Omental fat pad (tissue), 4 donors: ENCODE data around the gene C11orf97. TPM values are rescaled to one million over a fixed set of nuclear protein-coding genes. Genes with fewer than 3 reads are reported as not detected.

Experiments used
- ATAC-seq: fragments of 150-250 bp; one replicate; pipeline ENCODE4 v1.9.1; 2016; ENCODE audit warnings: mild to moderate bottlenecking, moderate library complexity; ENCODE audit not compliant: low FRiP score
- DNase-seq: peaks from one replicate; pipeline ENCODE4 v3.0.0-alpha.2; 2019; ENCODE audit warnings: low spot score
- total RNA-seq, 4 donors: library from RNA; depleted of rRNA; stranded (reverse); fragments of >200 nt; gene quantifications; one replicate each; pipeline ENCODE4 v1.1.0, GENCODE V29; 2016
- TF ChIP-seq, protein P1 (sequence below), 3 donors: fragments of 450-650 bp; IDR thresholded peaks; one replicate each; pipeline ENCODE4 v1.5.1; 2016 to 2017; ENCODE audit warnings: antibody characterized with exemption in 3 of 3, mild to moderate bottlenecking in 3 of 3, moderate library complexity in 2 of 3

Gene C11orf97
- total RNA-seq, 4 donors from 2014 or later: not detected

DNA sequence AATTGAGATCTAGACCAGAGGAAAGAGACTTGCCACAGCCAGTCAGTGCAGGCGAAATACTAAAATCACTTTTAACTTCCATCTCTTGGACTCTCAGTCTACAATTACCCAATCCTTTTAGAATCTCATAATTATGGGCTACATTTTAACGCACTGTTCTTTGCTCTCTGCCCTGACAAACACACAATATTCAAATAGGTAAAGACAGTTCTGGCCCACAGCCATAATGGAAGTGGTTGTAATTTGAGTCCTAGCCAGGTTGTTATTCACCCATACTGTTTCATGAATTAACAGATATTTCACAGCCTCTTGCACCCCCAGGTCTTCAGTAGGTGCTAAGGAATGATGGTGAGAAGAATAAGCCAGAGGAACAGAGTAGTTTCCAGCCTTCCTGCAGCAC lies 830 bp downstream of the C11orf97 start:
- DNase-seq: no peak
- TF ChIP-seq, protein P1, sequence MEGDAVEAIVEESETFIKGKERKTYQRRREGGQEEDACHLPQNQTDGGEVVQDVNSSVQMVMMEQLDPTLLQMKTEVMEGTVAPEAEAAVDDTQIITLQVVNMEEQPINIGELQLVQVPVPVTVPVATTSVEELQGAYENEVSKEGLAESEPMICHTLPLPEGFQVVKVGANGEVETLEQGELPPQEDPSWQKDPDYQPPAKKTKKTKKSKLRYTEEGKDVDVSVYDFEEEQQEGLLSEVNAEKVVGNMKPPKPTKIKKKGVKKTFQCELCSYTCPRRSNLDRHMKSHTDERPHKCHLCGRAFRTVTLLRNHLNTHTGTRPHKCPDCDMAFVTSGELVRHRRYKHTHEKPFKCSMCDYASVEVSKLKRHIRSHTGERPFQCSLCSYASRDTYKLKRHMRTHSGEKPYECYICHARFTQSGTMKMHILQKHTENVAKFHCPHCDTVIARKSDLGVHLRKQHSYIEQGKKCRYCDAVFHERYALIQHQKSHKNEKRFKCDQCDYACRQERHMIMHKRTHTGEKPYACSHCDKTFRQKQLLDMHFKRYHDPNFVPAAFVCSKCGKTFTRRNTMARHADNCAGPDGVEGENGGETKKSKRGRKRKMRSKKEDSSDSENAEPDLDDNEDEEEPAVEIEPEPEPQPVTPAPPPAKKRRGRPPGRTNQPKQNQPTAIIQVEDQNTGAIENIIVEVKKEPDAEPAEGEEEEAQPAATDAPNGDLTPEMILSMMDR (IDR thresholded peaks at IDR 0.05): no peak
- ATAC-seq: no peak

DNA sequence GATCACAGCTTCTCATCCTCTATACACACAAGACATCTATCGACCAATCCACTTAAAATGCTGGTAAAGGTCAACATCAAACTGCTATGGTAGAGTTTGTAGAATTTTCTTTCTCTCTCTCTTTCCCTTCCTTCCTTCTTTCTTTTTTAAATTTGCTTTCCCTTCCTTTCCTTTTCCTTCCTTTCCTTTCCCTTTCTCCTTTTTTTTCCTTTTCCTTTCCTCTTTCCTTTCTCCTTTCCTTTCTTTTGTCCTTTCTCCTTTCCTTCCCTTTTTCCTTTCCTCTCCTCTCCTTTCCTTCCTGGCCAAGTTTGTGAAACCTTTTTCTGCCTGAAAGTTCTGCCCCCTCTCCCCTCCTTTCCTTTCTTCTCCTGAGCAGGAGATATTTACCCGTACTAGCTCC lies 3.1 kb downstream of the C11orf97 start:
- no peak for ATAC-seq
- TF ChIP-seq, protein P1 (IDR thresholded peaks at IDR 0.05): no peak
- no peak for DNase-seq

DNA sequence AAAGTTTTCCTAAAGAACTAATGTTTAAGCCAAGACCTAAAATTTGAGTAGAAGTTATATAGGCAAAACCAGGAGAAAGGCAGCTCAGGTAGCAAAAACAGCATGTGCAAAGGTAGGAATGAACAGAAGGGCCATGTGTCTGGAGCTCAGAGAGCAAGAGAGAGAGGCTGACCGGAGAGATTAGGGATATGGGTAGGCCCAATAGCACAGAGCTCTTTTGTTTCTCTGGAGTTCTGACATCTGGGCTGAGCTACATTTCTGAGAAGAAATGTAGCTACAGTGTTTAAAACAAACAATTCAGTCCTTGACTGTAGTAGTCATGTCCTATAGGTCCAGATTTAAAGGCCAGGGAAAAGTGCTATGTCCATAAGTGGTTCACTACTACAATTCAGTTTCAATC lies 4.5 kb downstream of the C11orf97 start:
- TF ChIP-seq, protein P1 (IDR thresholded peaks at IDR 0.05): no peak
- no peak for DNase-seq
- ATAC-seq: no peak

DNA sequence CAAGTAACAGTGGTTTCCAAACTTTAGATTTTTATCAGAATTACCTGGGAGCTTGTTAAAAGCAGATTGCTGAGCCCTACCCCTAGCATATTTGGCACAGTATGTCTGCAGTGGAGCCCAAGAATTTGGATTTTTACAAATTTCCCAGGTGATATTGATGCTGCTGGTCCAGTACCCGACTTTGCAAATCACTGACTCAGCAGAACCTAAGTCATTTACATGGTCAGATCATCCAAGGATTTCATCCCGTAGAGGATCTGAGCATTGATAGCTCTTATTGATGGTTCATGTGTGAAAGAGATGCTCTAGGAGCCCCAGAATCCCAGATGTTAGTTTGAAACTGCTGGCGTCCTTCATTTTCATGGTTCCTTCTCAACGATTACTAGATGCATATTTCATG lies 6.0 kb downstream of the C11orf97 start:
- TF ChIP-seq, protein P1 (IDR thresholded peaks at IDR 0.05): no peak
- DNase-seq (no peak), ATAC-seq (no peak)

DNA sequence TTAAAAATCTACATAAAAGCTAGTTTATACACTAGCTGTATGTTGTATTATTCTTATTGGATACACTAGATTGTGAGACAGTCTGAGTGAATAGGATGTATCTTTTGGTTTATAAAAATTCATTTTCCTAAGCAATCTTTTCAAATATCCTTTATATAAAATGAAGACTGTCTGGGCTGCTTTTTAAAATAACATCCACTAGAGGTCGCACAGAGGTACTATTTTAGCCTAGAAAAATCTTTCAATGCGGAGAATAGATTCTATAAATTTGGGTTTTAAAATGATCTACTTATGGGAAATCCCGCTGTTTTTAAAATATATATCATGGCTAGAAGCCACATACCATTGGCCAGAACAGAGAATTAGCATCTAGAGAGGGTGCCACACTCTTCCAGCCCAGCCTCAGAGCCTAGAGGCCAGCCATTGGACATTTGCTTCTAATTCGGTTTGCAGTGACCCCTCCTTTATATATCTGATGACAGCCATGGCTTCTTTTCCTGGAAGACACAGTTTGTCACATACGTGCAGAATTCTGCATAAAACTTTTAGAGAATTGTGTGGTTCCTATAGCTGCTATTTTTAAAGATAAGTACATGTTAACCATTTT lies 7.3 kb downstream of the C11orf97 start:
- TF ChIP-seq, protein P1 (IDR thresholded peaks at IDR 0.05): no peak
- no peak for DNase-seq
- ATAC-seq: no peak

DNA sequence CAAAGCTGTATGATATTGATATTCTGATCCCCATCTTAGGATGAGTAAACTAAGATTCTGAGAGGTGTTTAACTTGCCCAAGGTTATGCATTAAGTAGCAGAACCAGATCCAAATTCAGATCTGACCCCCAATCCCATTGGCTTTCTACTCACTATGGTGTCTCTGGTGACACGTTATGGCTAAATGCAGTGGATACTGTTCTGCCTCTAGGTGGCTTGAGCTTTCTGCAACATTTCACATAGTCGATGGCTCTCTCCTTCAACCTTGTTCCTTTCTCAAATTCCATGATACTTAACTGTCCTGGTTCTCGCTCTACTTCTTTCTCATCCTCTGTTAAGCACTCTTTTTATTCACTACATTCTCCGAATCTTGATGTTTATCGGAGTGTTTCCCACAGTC lies 9.4 kb downstream of the C11orf97 start:
- DNase-seq: no peak
- no peak for ATAC-seq
- TF ChIP-seq, protein P1 (IDR thresholded peaks at IDR 0.05): no peak

DNA sequence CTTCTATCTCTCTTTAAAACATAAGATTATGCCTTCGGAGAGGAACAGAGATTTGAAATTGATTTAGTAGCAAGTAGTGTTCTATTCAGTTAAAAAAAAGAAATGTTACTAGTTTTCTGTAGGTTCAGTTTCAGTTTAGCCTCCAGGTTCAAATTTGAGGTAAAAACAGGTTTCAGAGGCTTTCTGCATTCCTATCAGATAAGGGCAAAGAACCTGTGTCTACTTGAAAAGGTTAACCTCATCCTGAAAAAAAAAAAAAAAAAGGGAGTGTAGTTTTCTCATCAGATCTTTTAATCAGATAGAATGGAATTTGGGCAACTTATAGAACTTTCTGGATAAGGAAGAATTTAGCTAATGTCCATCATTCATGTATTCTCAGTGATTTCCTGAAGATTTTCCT lies 12.1 kb downstream of the C11orf97 start:
- DNase-seq (no peak), ATAC-seq (no peak)
- TF ChIP-seq, protein P1 (IDR thresholded peaks at IDR 0.05): no peak
